SK-N-SH (cell line): ENCODE measurements around the gene ZNF496. TPM values are rescaled to one million over a fixed set of nuclear protein-coding genes. Genes with fewer than 3 reads are reported as not detected.

Experiments
- CTCF ChIA-PET: fragments of 300-600, 350-600 bp; formaldehyde crosslinking; extraction: SDS; loops from one replicate; lab custom pipeline; 2021; lab: Yijun Ruan, JAX
- POLR2A ChIA-PET: fragments of 350-600 bp; sonication (Branson Sonifier 250); formaldehyde crosslinking; extraction: SDS; loops from one replicate; lab custom pipeline; 2020; ENCODE audit warnings: antibody characterized with exemption, inconsistent platforms; lab: Yijun Ruan, JAX
- DNase-seq: peaks from one replicate; pipeline ENCODE4 v3.0.0; 2012
- H2AFZ ChIP-seq: fragments of 200-600 bp; sonication (generic); 2 replicates; pipeline ENCODE4 v1.8.1; 2016; ENCODE audit warnings: antibody characterized with exemption, mild to moderate bottlenecking, low read depth
- H3F3A ChIP-seq: fragments of 200-600 bp; sonication (generic); replicated peaks from 2 replicates; pipeline ENCODE3; 2016; ENCODE audit warnings: antibody characterized with exemption, mild to moderate bottlenecking; ENCODE audit not compliant: insufficient read depth
- H3K27ac ChIP-seq, 2 experiments: fragments of 200-500 bp in 1 of 2; fragments of 200-600 bp in 1 of 2; sonication (Bioruptor generic) in 1 of 2; sonication (generic), shearing (Covaris generic) in 1 of 2; 2 replicates each; pipeline versions ENCODE4 v1.5.1 to v1.6.1; 2014 to 2016; ENCODE audit warnings: low read depth in 2 of 2, inconsistent platforms in 1 of 2, low read length in 1 of 2, mild to moderate bottlenecking in 1 of 2, mixed read lengths in 1 of 2
- H3K27me3 ChIP-seq: fragments of 200-600 bp; sonication (generic), shearing (Covaris generic); 2 replicates; pipeline ENCODE4 v1.6.1; 2016; ENCODE audit warnings: mixed run types; ENCODE audit not compliant: insufficient read depth
- H3K36me3 ChIP-seq, 2 experiments: fragments of 200-500 bp in 1 of 2; fragments of 200-600 bp in 1 of 2; sonication (Bioruptor generic) in 1 of 2; sonication (generic) in 1 of 2; replicated peaks in 1 of 2; 2 replicates each; pipeline versions ENCODE3 to v1.5.1; 2014 to 2016; ENCODE audit warnings: low read length in 1 of 2, mild to moderate bottlenecking in 1 of 2; ENCODE audit not compliant: insufficient read depth in 2 of 2, control insufficient read depth in 1 of 2
- H3K4me1 ChIP-seq, 2 experiments: fragments of 200-500 bp in 1 of 2; fragments of 200-600 bp in 1 of 2; sonication (Bioruptor generic) in 1 of 2; sonication (generic), shearing (Covaris generic) in 1 of 2; 2 replicates each; pipeline versions ENCODE4 v1.5.1 to v1.6.1; 2014 to 2016; ENCODE audit warnings: low read depth in 1 of 2, low read length in 1 of 2, mixed run types in 1 of 2; ENCODE audit not compliant: insufficient read depth in 2 of 2, control insufficient read depth in 1 of 2
- H3K4me2 ChIP-seq: fragments of 200-600 bp; sonication (generic), shearing (Covaris generic); 2 replicates; pipeline ENCODE4 v1.6.1; 2017; ENCODE audit warnings: mixed run types
- H3K4me3 ChIP-seq, 2 experiments: fragments of 200-500 bp in 1 of 2; fragments of 200-600 bp in 1 of 2; sonication (Bioruptor generic) in 1 of 2; sonication (generic), shearing (Covaris generic) in 1 of 2; 2 replicates each; pipeline versions ENCODE4 v1.5.1 to v1.8.1; 2014 to 2016; ENCODE audit warnings: low read depth in 2 of 2, inconsistent platforms in 1 of 2, low read length in 1 of 2, mild to moderate bottlenecking in 1 of 2, mixed read lengths in 1 of 2, moderate library complexity in 1 of 2
- H3K79me2 ChIP-seq: fragments of 200-600 bp; sonication (generic); 2 replicates; pipeline ENCODE4 v1.8.1; 2017; ENCODE audit warnings: mild to moderate bottlenecking; ENCODE audit not compliant: insufficient read depth
- H3K9ac ChIP-seq: fragments of 200-600 bp; sonication (generic); 2 replicates; pipeline ENCODE4 v1.6.1; 2017; ENCODE audit warnings: mixed run types
- H3K9me2 ChIP-seq: fragments of 200-600 bp; sonication (generic); 2 replicates; pipeline ENCODE4 v1.6.1; 2017; ENCODE audit warnings: mixed run types
- H3K9me3 ChIP-seq: fragments of 200-600 bp; sonication (generic); 2 replicates; pipeline ENCODE4 v1.6.1; 2017; ENCODE audit warnings: mixed run types, mild to moderate bottlenecking, moderate library complexity
- H4K20me1 ChIP-seq: fragments of 200-600 bp; sonication (generic); 2 replicates; pipeline ENCODE4 v1.6.1; 2017; ENCODE audit warnings: mild to moderate bottlenecking, mixed run types; ENCODE audit not compliant: insufficient read depth
- CHD2 ChIP-seq: fragments of 150-350 bp; IDR thresholded peaks from 2 replicates; pipeline ENCODE4 v1.6.1; 2018; ENCODE audit warnings: low read length; ENCODE audit not compliant: partially characterized antibody
- EZH2phosphoT487 ChIP-seq: fragments of 200-600 bp; sonication (generic); IDR thresholded peaks from 2 replicates; pipeline ENCODE4 v1.6.1; 2017; ENCODE audit warnings: low read depth, mixed run types, mild to moderate bottlenecking, antibody characterized with exemption, moderate library complexity, borderline replicate concordance
- FOSL2 ChIP-seq: IDR thresholded peaks from 2 replicates; pipeline ENCODE4 v1.4.0; 2012; ENCODE audit warnings: low read depth, mild to moderate bottlenecking, moderate library complexity, borderline replicate concordance
- IRF3 ChIP-seq: fragments of 150-350 bp; IDR thresholded peaks from 2 replicates; pipeline ENCODE4 v1.6.1; 2016; ENCODE audit warnings: mild to moderate bottlenecking, low read depth, low read length
- JUND ChIP-seq: IDR thresholded peaks from 2 replicates; pipeline ENCODE4 v1.4.0; 2012
- MEF2A ChIP-seq: IDR thresholded peaks from 2 replicates; pipeline ENCODE4 v1.4.0; 2012; ENCODE audit warnings: low read depth, borderline replicate concordance
- NFIC ChIP-seq: IDR thresholded peaks from 2 replicates; pipeline ENCODE4 v1.4.0; 2012; ENCODE audit warnings: borderline replicate concordance
- NRF1 ChIP-seq: IDR thresholded peaks from 2 replicates; pipeline ENCODE4 v1.6.1; 2012; ENCODE audit warnings: low read depth, mild to moderate bottlenecking, low read length
- POLR2AphosphoS5 ChIP-seq: IDR thresholded peaks from 2 replicates; pipeline ENCODE4 v1.6.1; 2012; ENCODE audit warnings: low read depth, low read length
- RCOR1 ChIP-seq: fragments of 150-350 bp; IDR thresholded peaks from 2 replicates; pipeline ENCODE4 v1.6.1; 2017; ENCODE audit warnings: antibody characterized with exemption, low read length
- REST ChIP-seq: IDR thresholded peaks from 2 replicates; pipeline ENCODE4 v1.6.1; 2012; ENCODE audit warnings: mild to moderate bottlenecking, low read depth, low read length, moderate library complexity
- SIN3A ChIP-seq: IDR thresholded peaks from 2 replicates; pipeline ENCODE4 v1.6.1; 2012; ENCODE audit warnings: low read depth, mild to moderate bottlenecking, low read length, moderate library complexity, borderline replicate concordance
- SMC3 ChIP-seq: IDR thresholded peaks from 2 replicates; pipeline ENCODE4 v1.6.1; 2012; ENCODE audit warnings: low read depth, low read length, improper control_type of control experiment
- TAF1 ChIP-seq: IDR thresholded peaks from 2 replicates; pipeline ENCODE4 v1.6.1; 2012; ENCODE audit warnings: low read depth, mild to moderate bottlenecking, low read length, moderate library complexity, borderline replicate concordance
- TCF12 ChIP-seq: IDR thresholded peaks from 2 replicates; pipeline ENCODE4 v1.4.0; 2012
- TEAD4 ChIP-seq: IDR thresholded peaks from 2 replicates; pipeline ENCODE4 v1.4.0; 2012; ENCODE audit warnings: mild to moderate bottlenecking, borderline replicate concordance; ENCODE audit not compliant: insufficient read depth
- USF1 ChIP-seq: IDR thresholded peaks from 2 replicates; pipeline ENCODE4 v1.4.0; 2012; ENCODE audit warnings: low read depth, borderline replicate concordance
- YY1 ChIP-seq: IDR thresholded peaks from 2 replicates; pipeline ENCODE4 v1.4.0; 2012; ENCODE audit warnings: low read depth, mild to moderate bottlenecking
- WGBS: methylation state at CpG from one replicate; pipeline ENCODE4 v1.1.6; 2017; ENCODE audit warnings: low lambda C conversion rate; 5-methylcytosine and 5-hydroxymethylcytosine counted together
- polyA plus RNA-seq, 3 experiments: library from polyadenylated mRNA; depleted of rRNA; stranded (reverse); fragments of >200 nt; gene quantifications; 2 replicates each; pipeline ENCODE4 v1.2.3, GENCODE V29; 2012

The ZNF496 gene
- polyA plus RNA-seq, 1 of the 3 experiments (the other 2 are of a cell fraction): 23.2 TPM

- CTCF ChIA-PET: no interaction called here
- DNase-seq: no peak
- 8% methylated on average over 6 of the region's 6 CpGs for WGBS
Observed at GRCh38 chr1:247367786-247368422, 36.2 kb upstream of the ZNF496 start.

GRCh38 chr1:247366926-247367645, 35.4 kb upstream of the ZNF496 start:
- DNase-seq: no peak
- Histone ChIP-seq H3K4me3 (no peak overlapping the region), H3K9me3 (no peaks in the 10 kb centered on the region), H3K4me1 (peaks cover 0 to 4% of the 10 kb centered on the region in 2 experiments; a peak in 1 of 4 replicates), H3F3A (peaks cover 4% of the 10 kb centered on the region), H4K20me1 (no peaks in the 10 kb centered on the region), H3K36me3 (no peaks in the 10 kb centered on the region), H2AFZ (no peak overlapping the region), H3K27ac (peak overlapping the region in 1 of 2 experiments; percentile 3; a peak in 1 of 4 replicates), H3K27me3 (no peaks in the 10 kb centered on the region), H3K9me2 (no peaks in the 10 kb centered on the region), H3K79me2 (no peaks in the 10 kb centered on the region), H3K4me2 (no peak overlapping the region), H3K9ac (no peak overlapping the region)
- CTCF ChIA-PET: no interaction called here
- TF ChIP-seq JUND: no peak
- TF ChIP-seq IRF3: no peak
- TF ChIP-seq TEAD4: no peak
- TF ChIP-seq YY1: no peak
- no peak for TF ChIP-seq SIN3A
- TF ChIP-seq EZH2phosphoT487: no peak
- TF ChIP-seq MEF2A: no peak
- TF ChIP-seq USF1: no peak
- no peak for TF ChIP-seq TCF12
- no peak for TF ChIP-seq SMC3
- TF ChIP-seq CHD2: no peak
- no peak for TF ChIP-seq FOSL2
- 13% methylated on average over 4 of the region's 4 CpGs for WGBS
- POLR2A ChIA-PET: no interaction called here

More at GRCh38 chr1:247367786-247368422, 36.2 kb upstream of the ZNF496 start:
- H2AFZ ChIP-seq: no peak overlapping the region
- TF ChIP-seq NFIC: no peak
- no peak for TF ChIP-seq RCOR1
- no peak for TF ChIP-seq TAF1
- TF ChIP-seq NRF1: no peak
- no peak for TF ChIP-seq POLR2AphosphoS5
- TF ChIP-seq REST: no peak
- no peak for TF ChIP-seq JUND
- no peaks in the 10 kb centered on the region for H3K9me3 ChIP-seq
- H3K27me3 ChIP-seq: no peaks in the 10 kb centered on the region
- peaks cover 4% of the 10 kb centered on the region for H3F3A ChIP-seq
- POLR2A ChIA-PET: no interaction called here
- H3K79me2 ChIP-seq: no peaks in the 10 kb centered on the region
- H3K9me2 ChIP-seq: no peaks in the 10 kb centered on the region
- H3K36me3 ChIP-seq: no peaks in the 10 kb centered on the region
- H3K4me3 ChIP-seq: no peak overlapping the region; a peak in 1 of 4 replicates
- no peak overlapping the region for H3K4me2 ChIP-seq
- H4K20me1 ChIP-seq: no peaks in the 10 kb centered on the region
- H3K4me1 ChIP-seq: peaks cover 0 to 4% of the 10 kb centered on the region in 2 experiments; a peak in 1 of 4 replicates
- H3K9ac ChIP-seq: no peak overlapping the region
- H3K27ac ChIP-seq: peak overlapping the region in 1 of 2 experiments; percentile 3; a peak in 1 of 4 replicates
